ENCODE measurements around the gene NRN1L. TPM values are rescaled to one million over a fixed set of nuclear protein-coding genes. Genes with fewer than 3 reads are reported as not detected.

NRN1L gene
- total RNA-seq, 1 experiment from 2014 or later: 1.1 TPM

DNA sequence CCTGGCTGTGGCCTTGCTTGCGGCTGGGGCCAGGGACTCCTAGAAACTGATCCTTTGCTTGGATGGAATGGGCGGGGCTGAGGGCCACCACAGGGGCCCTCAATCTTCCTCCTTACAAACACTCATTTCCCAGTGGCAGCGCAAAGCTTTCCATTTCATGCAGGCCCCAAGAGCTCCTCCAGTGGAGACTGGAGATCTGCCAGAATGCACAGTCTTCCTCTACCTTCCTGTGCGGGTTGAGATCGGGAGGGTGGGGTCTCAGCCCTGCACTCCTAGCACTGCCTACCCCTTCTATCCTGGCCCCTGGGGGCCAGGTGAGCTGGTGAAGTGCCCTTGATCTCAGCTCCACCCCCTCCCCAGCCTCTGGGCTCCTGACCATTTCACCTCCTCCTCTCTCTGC lies 1.7 kb downstream of the NRN1L start:
- ChIA-PET POLR2A (interaction anchor here (0.5 kb wide), 1 partner anchor 367 kb away, joined by 3 read pairs; no protein-coding TSS in a partner anchor), CTCF (no interaction called here)
- H3K4me3 ChIP-seq (ENCODE audit: low read depth in 2 of 2, low read length in 2 of 2): no peak overlapping the region
- no peak overlapping the region for H3K27ac ChIP-seq (ENCODE audit: low read length)
- H3K36me3 ChIP-seq (ENCODE audit: control insufficient read depth, insufficient read depth, low read length): no peaks in the 10 kb centered on the region
- no peak for ATAC-seq
- no TSS peak for BruUV-seq (replicated peaks)
- H3K27me3 ChIP-seq (ENCODE audit: control insufficient read depth, insufficient read depth, low read length): no peaks in the 10 kb centered on the region
- TF ChIP-seq, protein P1, sequence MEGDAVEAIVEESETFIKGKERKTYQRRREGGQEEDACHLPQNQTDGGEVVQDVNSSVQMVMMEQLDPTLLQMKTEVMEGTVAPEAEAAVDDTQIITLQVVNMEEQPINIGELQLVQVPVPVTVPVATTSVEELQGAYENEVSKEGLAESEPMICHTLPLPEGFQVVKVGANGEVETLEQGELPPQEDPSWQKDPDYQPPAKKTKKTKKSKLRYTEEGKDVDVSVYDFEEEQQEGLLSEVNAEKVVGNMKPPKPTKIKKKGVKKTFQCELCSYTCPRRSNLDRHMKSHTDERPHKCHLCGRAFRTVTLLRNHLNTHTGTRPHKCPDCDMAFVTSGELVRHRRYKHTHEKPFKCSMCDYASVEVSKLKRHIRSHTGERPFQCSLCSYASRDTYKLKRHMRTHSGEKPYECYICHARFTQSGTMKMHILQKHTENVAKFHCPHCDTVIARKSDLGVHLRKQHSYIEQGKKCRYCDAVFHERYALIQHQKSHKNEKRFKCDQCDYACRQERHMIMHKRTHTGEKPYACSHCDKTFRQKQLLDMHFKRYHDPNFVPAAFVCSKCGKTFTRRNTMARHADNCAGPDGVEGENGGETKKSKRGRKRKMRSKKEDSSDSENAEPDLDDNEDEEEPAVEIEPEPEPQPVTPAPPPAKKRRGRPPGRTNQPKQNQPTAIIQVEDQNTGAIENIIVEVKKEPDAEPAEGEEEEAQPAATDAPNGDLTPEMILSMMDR (IDR thresholded peaks at IDR 0.05): no peak
- TF ChIP-seq POLR2AphosphoS5 (IDR thresholded peaks at IDR 0.05; ENCODE audit: low read depth, low read length) (no peak), SIN3A (IDR thresholded peaks at IDR 0.05; ENCODE audit: borderline replicate concordance, insufficient read depth, low read depth, low read length) (no peak), TCF7L2 (IDR thresholded peaks at IDR 0.05; ENCODE audit: low read depth, low read length) (no peak)
- TF ChIP-seq, protein P2, sequence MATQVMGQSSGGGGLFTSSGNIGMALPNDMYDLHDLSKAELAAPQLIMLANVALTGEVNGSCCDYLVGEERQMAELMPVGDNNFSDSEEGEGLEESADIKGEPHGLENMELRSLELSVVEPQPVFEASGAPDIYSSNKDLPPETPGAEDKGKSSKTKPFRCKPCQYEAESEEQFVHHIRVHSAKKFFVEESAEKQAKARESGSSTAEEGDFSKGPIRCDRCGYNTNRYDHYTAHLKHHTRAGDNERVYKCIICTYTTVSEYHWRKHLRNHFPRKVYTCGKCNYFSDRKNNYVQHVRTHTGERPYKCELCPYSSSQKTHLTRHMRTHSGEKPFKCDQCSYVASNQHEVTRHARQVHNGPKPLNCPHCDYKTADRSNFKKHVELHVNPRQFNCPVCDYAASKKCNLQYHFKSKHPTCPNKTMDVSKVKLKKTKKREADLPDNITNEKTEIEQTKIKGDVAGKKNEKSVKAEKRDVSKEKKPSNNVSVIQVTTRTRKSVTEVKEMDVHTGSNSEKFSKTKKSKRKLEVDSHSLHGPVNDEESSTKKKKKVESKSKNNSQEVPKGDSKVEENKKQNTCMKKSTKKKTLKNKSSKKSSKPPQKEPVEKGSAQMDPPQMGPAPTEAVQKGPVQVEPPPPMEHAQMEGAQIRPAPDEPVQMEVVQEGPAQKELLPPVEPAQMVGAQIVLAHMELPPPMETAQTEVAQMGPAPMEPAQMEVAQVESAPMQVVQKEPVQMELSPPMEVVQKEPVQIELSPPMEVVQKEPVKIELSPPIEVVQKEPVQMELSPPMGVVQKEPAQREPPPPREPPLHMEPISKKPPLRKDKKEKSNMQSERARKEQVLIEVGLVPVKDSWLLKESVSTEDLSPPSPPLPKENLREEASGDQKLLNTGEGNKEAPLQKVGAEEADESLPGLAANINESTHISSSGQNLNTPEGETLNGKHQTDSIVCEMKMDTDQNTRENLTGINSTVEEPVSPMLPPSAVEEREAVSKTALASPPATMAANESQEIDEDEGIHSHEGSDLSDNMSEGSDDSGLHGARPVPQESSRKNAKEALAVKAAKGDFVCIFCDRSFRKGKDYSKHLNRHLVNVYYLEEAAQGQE (IDR thresholded peaks at IDR 0.05; ENCODE audit: insufficient read depth in 1 of 2, low read depth in 2 of 2, low read length in 1 of 2): no peak
- in situ Hi-C loops (cut with HindIII; ENCODE audit: low pct_unique_long_range_greater_than_20kb, low sequenced_read_pairs): no loop called here
- no peak for DNase-seq (ENCODE audit: low read depth, low spot score)
- intact Hi-C loops (cut with micrococcal nuclease; ENCODE audit: unreplicated experiment): no loop called here
- no peaks in the 10 kb centered on the region for H3K4me1 ChIP-seq (ENCODE audit: control insufficient read depth, insufficient read depth, low read length)
- H3K9me3 ChIP-seq (ENCODE audit: control insufficient read depth, insufficient read depth, low read depth, low read length): no peaks in the 10 kb centered on the region

DNA sequence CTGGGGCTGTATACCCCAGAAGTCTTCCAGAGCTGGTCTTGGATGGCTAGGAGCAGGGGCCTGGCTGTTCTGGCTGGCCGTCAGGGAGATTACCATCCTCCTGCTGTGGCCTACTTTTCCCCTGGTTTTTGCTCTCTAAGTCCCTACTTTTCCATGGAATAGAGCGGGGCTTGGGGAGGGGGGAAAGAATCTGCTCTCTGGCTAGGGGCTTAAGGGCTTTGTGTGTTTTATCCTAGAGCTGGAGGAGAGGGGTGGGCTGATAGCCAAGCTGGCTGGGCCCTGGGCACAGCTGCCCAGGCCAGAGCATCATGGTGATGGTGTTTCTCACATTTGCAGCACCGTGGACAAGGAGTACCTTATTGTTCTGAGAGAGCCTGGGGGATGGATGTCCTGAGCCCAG lies 3.6 kb downstream of the NRN1L start:
- ATAC-seq: no peak
- no TSS peak for BruUV-seq (replicated peaks)

More for the DNA sequence above, 3.6 kb downstream of the NRN1L start:
- DNase-seq (ENCODE audit: low read depth, low spot score): no peak
- in situ Hi-C loops (cut with HindIII; ENCODE audit: low pct_unique_long_range_greater_than_20kb, low sequenced_read_pairs): no loop called here
- POLR2A ChIA-PET: no interaction called here
- CTCF ChIA-PET: no interaction called here
- Histone ChIP-seq H3K4me3 (ENCODE audit: low read depth in 2 of 2, low read length in 2 of 2) (no peak overlapping the region), H3K36me3 (ENCODE audit: control insufficient read depth, insufficient read depth, low read length) (no peaks in the 10 kb centered on the region; the same call in 1 of the 2 replicates), H3K4me1 (ENCODE audit: control insufficient read depth, insufficient read depth, low read length) (no peaks in the 10 kb centered on the region), H3K27me3 (ENCODE audit: control insufficient read depth, insufficient read depth, low read length) (no peaks in the 10 kb centered on the region), H3K9me3 (ENCODE audit: control insufficient read depth, insufficient read depth, low read depth, low read length) (no peaks in the 10 kb centered on the region), H3K27ac (ENCODE audit: low read length) (no peak overlapping the region)
- intact Hi-C loops (cut with micrococcal nuclease; ENCODE audit: unreplicated experiment): no loop called here
- TF ChIP-seq SIN3A (IDR thresholded peaks at IDR 0.05; ENCODE audit: borderline replicate concordance, insufficient read depth, low read depth, low read length) (no peak), TCF7L2 (IDR thresholded peaks at IDR 0.05; ENCODE audit: low read depth, low read length) (no peak), POLR2AphosphoS5 (IDR thresholded peaks at IDR 0.05; ENCODE audit: low read depth, low read length) (no peak)
- TF ChIP-seq, protein P2 (IDR thresholded peaks at IDR 0.05; ENCODE audit: insufficient read depth in 1 of 2, low read depth in 2 of 2, low read length in 1 of 2): no peak
- TF ChIP-seq, protein P1 (IDR thresholded peaks at IDR 0.05): no peak

All from Panc1 (cell line).